Fibroblast of lung (primary cell): Measurements from ENCODE around the gene NR5A1.

Experiments
- CTCF ChIP-seq, 2 donors: IDR thresholded peaks in 1 of 2; conservative IDR thresholded peaks in 1 of 2; 1 replicate in 1 of 2; 2 replicates in 1 of 2; pipeline ENCODE4 v1.5.1; 2011 to 2012; ENCODE audit warnings: low read length in 2 of 2, control low read depth in 1 of 2, inconsistent platforms in 1 of 2, low read depth in 1 of 2, mild to moderate bottlenecking in 1 of 2
- EZH2 ChIP-seq: IDR thresholded peaks from 2 replicates; pipeline ENCODE4 v1.5.1; 2012; ENCODE audit warnings: low read length, control low read depth, mild to moderate bottlenecking; ENCODE audit errors: missing control alignments

GRCh38 chr9:124496463-124496862, 10.7 kb downstream of the NR5A1 start:
- no peak for TF ChIP-seq CTCF (conservative IDR thresholded peaks at IDR 0.05 in 1 of 2, IDR thresholded peaks at IDR 0.05 in 1 of 2; ENCODE audit: low read depth in 1 of 2, low read length in 2 of 2)
- TF ChIP-seq EZH2, result no peak
